SK-N-SH treated with all-trans-retinoic acid at 6 μM for 48 hours (cell line): ENCODE data around the gene IHH.

ENCODE experiments used
- ESRRG ChIP-seq: fragments of 250-450 bp; sonication (Bioruptor Pico); IDR thresholded peaks from 2 replicates; pipeline ENCODE4 v1.6.1; 2021; ENCODE audit warnings: mild to moderate bottlenecking
- SNAI2 ChIP-seq: fragments of 250-450 bp; sonication (Bioruptor Pico); IDR thresholded peaks from 2 replicates; pipeline ENCODE4 v1.5.0; 2020; ENCODE audit warnings: mild to moderate bottlenecking, moderate library complexity
- TCF4 ChIP-seq: fragments of 250-450 bp; sonication (Bioruptor Pico); IDR thresholded peaks from 2 replicates; pipeline ENCODE4 v1.8.0; 2021; ENCODE audit warnings: mild to moderate bottlenecking, moderate library complexity, borderline replicate concordance
- ZC3H10 ChIP-seq: fragments of 250-450 bp; sonication (Bioruptor Pico); IDR thresholded peaks from 2 replicates; pipeline ENCODE4 v1.5.1; 2021; ENCODE audit warnings: mild to moderate bottlenecking, moderate library complexity
- ZFP3 ChIP-seq: fragments of 250-450 bp; sonication (Bioruptor Pico); IDR thresholded peaks from 2 replicates; pipeline ENCODE4 v1.5.0; 2020; ENCODE audit warnings: mild to moderate bottlenecking, moderate library complexity
- ZFP30 ChIP-seq: fragments of 450-650 bp; formaldehyde crosslinking; IDR thresholded peaks from 2 replicates; pipeline ENCODE4 v1.5.0; 2022; ENCODE audit warnings: mild to moderate bottlenecking, moderate library complexity
- ZNF70 ChIP-seq: fragments of 450-650 bp; formaldehyde crosslinking; IDR thresholded peaks from 2 replicates; pipeline ENCODE4 v1.5.0; 2020; ENCODE audit warnings: mild to moderate bottlenecking, moderate library complexity
- TF ChIP-seq, protein P1 (sequence below): fragments of 250-450 bp; sonication (Bioruptor Pico); IDR thresholded peaks from 2 replicates; pipeline ENCODE4 v1.5.1; 2021; ENCODE audit warnings: mild to moderate bottlenecking, moderate library complexity
- TF ChIP-seq, protein P2 (sequence below): fragments of 250-450 bp; sonication (Bioruptor Pico); IDR thresholded peaks from 2 replicates; pipeline ENCODE4 v1.8.0; 2020; ENCODE audit warnings: mild to moderate bottlenecking, moderate library complexity, borderline replicate concordance
- TF ChIP-seq, protein P3 (sequence below): fragments of 250-450 bp; sonication (Bioruptor Pico); IDR thresholded peaks from 2 replicates; pipeline ENCODE4 v1.5.0; 2020; ENCODE audit warnings: mild to moderate bottlenecking, moderate library complexity
- TF ChIP-seq, protein P4 (sequence below): fragments of 250-450 bp; sonication (Bioruptor Pico); IDR thresholded peaks from 2 replicates; pipeline ENCODE4 v1.8.0; 2021; ENCODE audit warnings: low read depth, mild to moderate bottlenecking, moderate library complexity, borderline replicate concordance
- TF ChIP-seq, protein P5 (sequence below): fragments of 250-450 bp; sonication (Bioruptor Pico); IDR thresholded peaks from 2 replicates; pipeline ENCODE4 v1.5.1; 2020; ENCODE audit warnings: low read depth, mild to moderate bottlenecking, moderate library complexity

DNA sequence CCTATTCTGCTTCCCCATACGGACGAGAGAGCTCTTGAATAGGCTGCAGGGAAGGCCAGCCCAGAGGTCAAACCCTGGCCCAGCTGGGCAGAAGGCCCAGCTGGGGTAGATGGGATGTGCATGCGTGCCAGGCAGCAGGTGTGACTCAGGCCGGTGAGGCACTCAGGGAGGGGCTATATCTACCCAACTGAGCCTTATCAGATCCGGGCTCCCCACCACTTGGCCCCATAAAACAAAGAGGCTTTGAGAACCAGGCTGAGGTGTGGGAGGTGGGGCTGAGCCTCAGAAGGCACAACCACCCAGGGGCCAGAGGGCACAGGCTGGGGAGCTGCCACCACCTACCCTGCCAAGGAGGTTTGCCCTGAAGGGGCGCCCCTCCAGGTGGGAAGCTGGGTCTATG, 11.4 kb downstream of the IHH start:
- no peak for TF ChIP-seq ESRRG (CRISPR knock-in tag)
- no peak for TF ChIP-seq TCF4 (CRISPR knock-in tag)
- TF ChIP-seq, protein P1, sequence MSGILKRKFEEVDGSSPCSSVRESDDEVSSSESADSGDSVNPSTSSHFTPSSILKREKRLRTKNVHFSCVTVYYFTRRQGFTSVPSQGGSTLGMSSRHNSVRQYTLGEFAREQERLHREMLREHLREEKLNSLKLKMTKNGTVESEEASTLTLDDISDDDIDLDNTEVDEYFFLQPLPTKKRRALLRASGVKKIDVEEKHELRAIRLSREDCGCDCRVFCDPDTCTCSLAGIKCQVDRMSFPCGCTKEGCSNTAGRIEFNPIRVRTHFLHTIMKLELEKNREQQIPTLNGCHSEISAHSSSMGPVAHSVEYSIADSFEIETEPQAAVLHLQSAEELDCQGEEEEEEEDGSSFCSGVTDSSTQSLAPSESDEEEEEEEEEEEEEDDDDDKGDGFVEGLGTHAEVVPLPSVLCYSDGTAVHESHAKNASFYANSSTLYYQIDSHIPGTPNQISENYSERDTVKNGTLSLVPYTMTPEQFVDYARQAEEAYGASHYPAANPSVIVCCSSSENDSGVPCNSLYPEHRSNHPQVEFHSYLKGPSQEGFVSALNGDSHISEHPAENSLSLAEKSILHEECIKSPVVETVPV (CRISPR knock-in tag), result no peak
- TF ChIP-seq ZNF70 (CRISPR knock-in tag), result no peak
- TF ChIP-seq ZC3H10 (CRISPR knock-in tag), result no peak
- TF ChIP-seq SNAI2, result no peak
- TF ChIP-seq ZFP30 (CRISPR knock-in tag), result no peak
- TF ChIP-seq, protein P2, sequence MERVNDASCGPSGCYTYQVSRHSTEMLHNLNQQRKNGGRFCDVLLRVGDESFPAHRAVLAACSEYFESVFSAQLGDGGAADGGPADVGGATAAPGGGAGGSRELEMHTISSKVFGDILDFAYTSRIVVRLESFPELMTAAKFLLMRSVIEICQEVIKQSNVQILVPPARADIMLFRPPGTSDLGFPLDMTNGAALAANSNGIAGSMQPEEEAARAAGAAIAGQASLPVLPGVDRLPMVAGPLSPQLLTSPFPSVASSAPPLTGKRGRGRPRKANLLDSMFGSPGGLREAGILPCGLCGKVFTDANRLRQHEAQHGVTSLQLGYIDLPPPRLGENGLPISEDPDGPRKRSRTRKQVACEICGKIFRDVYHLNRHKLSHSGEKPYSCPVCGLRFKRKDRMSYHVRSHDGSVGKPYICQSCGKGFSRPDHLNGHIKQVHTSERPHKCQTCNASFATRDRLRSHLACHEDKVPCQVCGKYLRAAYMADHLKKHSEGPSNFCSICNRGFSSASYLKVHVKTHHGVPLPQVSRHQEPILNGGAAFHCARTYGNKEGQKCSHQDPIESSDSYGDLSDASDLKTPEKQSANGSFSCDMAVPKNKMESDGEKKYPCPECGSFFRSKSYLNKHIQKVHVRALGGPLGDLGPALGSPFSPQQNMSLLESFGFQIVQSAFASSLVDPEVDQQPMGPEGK (CRISPR knock-in tag), result no peak
- TF ChIP-seq, protein P3, sequence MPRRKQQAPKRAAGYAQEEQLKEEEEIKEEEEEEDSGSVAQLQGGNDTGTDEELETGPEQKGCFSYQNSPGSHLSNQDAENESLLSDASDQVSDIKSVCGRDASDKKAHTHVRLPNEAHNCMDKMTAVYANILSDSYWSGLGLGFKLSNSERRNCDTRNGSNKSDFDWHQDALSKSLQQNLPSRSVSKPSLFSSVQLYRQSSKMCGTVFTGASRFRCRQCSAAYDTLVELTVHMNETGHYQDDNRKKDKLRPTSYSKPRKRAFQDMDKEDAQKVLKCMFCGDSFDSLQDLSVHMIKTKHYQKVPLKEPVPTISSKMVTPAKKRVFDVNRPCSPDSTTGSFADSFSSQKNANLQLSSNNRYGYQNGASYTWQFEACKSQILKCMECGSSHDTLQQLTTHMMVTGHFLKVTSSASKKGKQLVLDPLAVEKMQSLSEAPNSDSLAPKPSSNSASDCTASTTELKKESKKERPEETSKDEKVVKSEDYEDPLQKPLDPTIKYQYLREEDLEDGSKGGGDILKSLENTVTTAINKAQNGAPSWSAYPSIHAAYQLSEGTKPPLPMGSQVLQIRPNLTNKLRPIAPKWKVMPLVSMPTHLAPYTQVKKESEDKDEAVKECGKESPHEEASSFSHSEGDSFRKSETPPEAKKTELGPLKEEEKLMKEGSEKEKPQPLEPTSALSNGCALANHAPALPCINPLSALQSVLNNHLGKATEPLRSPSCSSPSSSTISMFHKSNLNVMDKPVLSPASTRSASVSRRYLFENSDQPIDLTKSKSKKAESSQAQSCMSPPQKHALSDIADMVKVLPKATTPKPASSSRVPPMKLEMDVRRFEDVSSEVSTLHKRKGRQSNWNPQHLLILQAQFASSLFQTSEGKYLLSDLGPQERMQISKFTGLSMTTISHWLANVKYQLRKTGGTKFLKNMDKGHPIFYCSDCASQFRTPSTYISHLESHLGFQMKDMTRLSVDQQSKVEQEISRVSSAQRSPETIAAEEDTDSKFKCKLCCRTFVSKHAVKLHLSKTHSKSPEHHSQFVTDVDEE (CRISPR knock-in tag), result no peak
- TF ChIP-seq, protein P4, sequence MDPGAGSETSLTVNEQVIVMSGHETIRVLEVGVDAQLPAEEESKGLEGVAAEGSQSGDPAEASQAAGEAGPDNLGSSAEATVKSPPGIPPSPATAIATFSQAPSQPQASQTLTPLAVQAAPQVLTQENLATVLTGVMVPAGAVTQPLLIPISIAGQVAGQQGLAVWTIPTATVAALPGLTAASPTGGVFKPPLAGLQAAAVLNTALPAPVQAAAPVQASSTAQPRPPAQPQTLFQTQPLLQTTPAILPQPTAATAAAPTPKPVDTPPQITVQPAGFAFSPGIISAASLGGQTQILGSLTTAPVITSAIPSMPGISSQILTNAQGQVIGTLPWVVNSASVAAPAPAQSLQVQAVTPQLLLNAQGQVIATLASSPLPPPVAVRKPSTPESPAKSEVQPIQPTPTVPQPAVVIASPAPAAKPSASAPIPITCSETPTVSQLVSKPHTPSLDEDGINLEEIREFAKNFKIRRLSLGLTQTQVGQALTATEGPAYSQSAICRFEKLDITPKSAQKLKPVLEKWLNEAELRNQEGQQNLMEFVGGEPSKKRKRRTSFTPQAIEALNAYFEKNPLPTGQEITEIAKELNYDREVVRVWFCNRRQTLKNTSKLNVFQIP, result no peak
- TF ChIP-seq, protein P5, sequence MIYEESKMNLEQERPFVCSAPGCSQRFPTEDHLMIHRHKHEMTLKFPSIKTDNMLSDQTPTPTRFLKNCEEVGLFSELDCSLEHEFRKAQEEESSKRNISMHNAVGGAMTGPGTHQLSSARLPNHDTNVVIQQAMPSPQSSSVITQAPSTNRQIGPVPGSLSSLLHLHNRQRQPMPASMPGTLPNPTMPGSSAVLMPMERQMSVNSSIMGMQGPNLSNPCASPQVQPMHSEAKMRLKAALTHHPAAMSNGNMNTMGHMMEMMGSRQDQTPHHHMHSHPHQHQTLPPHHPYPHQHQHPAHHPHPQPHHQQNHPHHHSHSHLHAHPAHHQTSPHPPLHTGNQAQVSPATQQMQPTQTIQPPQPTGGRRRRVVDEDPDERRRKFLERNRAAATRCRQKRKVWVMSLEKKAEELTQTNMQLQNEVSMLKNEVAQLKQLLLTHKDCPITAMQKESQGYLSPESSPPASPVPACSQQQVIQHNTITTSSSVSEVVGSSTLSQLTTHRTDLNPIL (CRISPR knock-in tag), result no peak
- no peak for TF ChIP-seq ZFP3 (CRISPR knock-in tag)
